Esophagus (tissue), 2 donors: ENCODE results near the gene WDR59. TPM values are rescaled to one million over a fixed set of nuclear protein-coding genes. Genes with fewer than 3 reads are reported as not detected.

ENCODE experiments used
- H3K27ac ChIP-seq, 2 donors: one replicate each; pipeline ENCODE4 v1.5.1; 2013; ENCODE audit warnings: low read depth in 2 of 2, mild to moderate bottlenecking in 2 of 2, inconsistent platforms in 1 of 2, low read length in 1 of 2, moderate library complexity in 1 of 2
- H3K27me3 ChIP-seq, 2 donors: one replicate each; pipeline ENCODE4 v1.6.1; 2013; ENCODE audit warnings: low read length in 2 of 2, control low read depth in 1 of 2, mild to moderate bottlenecking in 1 of 2; ENCODE audit not compliant: insufficient read depth in 2 of 2, control insufficient read depth in 1 of 2
- H3K36me3 ChIP-seq, 2 donors: one replicate each; pipeline ENCODE4 v1.6.1; 2013; ENCODE audit warnings: low read length in 1 of 2; ENCODE audit not compliant: control insufficient read depth in 2 of 2, insufficient read depth in 2 of 2
- H3K4me1 ChIP-seq, 2 donors: one replicate each; pipeline ENCODE4 v1.6.1; 2013; ENCODE audit warnings: low read length in 1 of 2; ENCODE audit not compliant: control insufficient read depth in 2 of 2, insufficient read depth in 2 of 2
- H3K4me3 ChIP-seq, 2 donors: one replicate each; pipeline ENCODE4 v1.5.1; 2013; ENCODE audit warnings: low read length in 2 of 2, mild to moderate bottlenecking in 2 of 2, low read depth in 1 of 2, moderate library complexity in 1 of 2
- H3K9me3 ChIP-seq, 2 donors: one replicate each; pipeline ENCODE4 v1.6.1; 2013; ENCODE audit warnings: mild to moderate bottlenecking in 2 of 2, low read depth in 1 of 2, low read length in 1 of 2, moderate library complexity in 1 of 2; ENCODE audit not compliant: control insufficient read depth in 2 of 2, insufficient read depth in 1 of 2
- WGBS, 2 donors: extraction: QIAGEN DNeasy Blood & Tissue Kit; methylation state at CpG; one replicate each; pipeline ENCODE4 v1.1.7; 2013; 5-methylcytosine and 5-hydroxymethylcytosine counted together
- polyA plus RNA-seq, 2 donors: library from polyadenylated mRNA; stranded (reverse); fragments of 200-250 nt; gene quantifications; one replicate each; pipeline ENCODE4 v1.2.3, GENCODE V29; 2013
- donor health status: healthy with polysubstance abuse.
- donor health status: Bipolar disorder and iron deficiency.

Gene WDR59
- polyA plus RNA-seq, 2 donors = 16.1 to 27.6 TPM

GRCh38 chr16:74837056-74837455 lies 147.9 kb downstream of the WDR59 start:
- H3K9me3 ChIP-seq = no peaks in the 10 kb centered on the region
- peak overlapping the region; percentile 44 to 65 for H3K27ac ChIP-seq
- peaks cover 0 to 9% of the 10 kb centered on the region in 2 donors for H3K4me1 ChIP-seq
- WGBS, 2 donors = 39 to 60% methylated on average over 4 of the region's 4 CpGs
- H3K4me3 ChIP-seq = no peak overlapping the region
- no peaks in the 10 kb centered on the region for H3K36me3 ChIP-seq
- H3K27me3 ChIP-seq = no peaks in the 10 kb centered on the region

GRCh38 chr16:74836111-74836671 lies 148.7 kb downstream of the WDR59 start:
- H3K36me3 ChIP-seq = no peaks in the 10 kb centered on the region
- H3K4me1 ChIP-seq = peaks cover 0 to 13% of the 10 kb centered on the region in 2 donors
- 73 to 75% methylated on average over 8 of the region's 8 CpGs for WGBS, 2 donors
- H3K27me3 ChIP-seq = no peaks in the 10 kb centered on the region
- no peaks in the 10 kb centered on the region for H3K9me3 ChIP-seq
- H3K4me3 ChIP-seq = no peak overlapping the region
- peak overlapping the region; percentile 65 to 77 for H3K27ac ChIP-seq

GRCh38 chr16:74832228-74832627 lies 152.7 kb downstream of the WDR59 start:
- Histone ChIP-seq H3K4me3 (no peak overlapping the region), H3K27ac (no peak overlapping the region), H3K4me1 (peaks cover 0 to 9% of the 10 kb centered on the region in 2 donors), H3K27me3 (no peaks in the 10 kb centered on the region), H3K9me3 (no peaks in the 10 kb centered on the region), H3K36me3 (no peaks in the 10 kb centered on the region)
- 72 to 74% methylated on average over 5 of the region's 5 CpGs for WGBS, 2 donors

DNA sequence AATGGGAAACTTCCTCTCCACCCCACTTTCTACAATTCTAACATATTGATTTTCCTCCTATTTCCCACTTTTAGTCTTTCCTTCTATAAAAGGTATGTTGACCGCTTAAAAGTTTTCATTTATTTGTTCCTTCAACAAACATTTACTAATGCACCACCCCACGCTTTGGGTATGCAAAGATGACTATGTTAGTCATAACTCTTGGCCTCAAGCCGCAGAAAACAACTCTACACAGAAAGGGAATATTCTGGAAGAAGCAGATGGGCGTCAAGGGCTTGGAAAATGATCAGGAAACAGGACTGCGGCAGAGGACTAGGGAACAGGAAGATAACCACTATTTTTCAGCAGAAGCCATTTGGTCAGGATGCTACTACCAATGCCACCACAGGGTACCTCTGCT lies 153.5 kb downstream of the WDR59 start:
- peaks cover 0 to 9% of the 10 kb centered on the region in 2 donors for H3K4me1 ChIP-seq
- no peaks in the 10 kb centered on the region for H3K36me3 ChIP-seq
- no peaks in the 10 kb centered on the region for H3K9me3 ChIP-seq
- peak overlapping the region; percentile 65 to 77 for H3K27ac ChIP-seq
- H3K27me3 ChIP-seq = no peaks in the 10 kb centered on the region
- WGBS, 2 donors = 49 to 76% methylated on average over 5 of the region's 5 CpGs
- H3K4me3 ChIP-seq = no peak overlapping the region

DNA sequence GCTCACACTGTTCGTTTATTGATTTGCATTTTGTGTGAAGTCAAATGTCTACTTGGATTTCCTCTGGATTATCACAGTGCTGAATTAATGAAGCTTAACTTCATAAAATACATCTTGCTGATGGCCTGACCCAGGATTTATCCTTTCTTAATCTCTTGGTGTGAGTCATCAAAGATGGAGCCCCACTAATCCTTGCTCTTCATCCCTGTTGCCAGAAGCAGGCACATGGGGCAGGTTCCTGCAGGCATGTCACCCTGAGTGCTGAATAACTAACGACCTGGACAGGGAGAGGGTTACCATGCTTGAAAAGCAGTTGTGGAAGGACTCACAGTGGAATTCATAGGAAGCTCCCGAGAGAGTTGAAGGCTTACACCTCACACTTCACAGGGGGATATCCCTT lies 154.3 kb downstream of the WDR59 start:
- peaks cover 0 to 4% of the 10 kb centered on the region in 2 donors for H3K4me1 ChIP-seq
- peak overlapping the region; percentile 40 to 77 for H3K27ac ChIP-seq
- WGBS, 2 donors = 32 to 52% methylated on average over 3 of the region's 3 CpGs

GRCh38 chr16:74829637-74830036 lies 155.3 kb downstream of the WDR59 start:
- 66 to 67% methylated on average over 5 of the region's 5 CpGs for WGBS, 2 donors
- Histone ChIP-seq H3K27me3 (no peaks in the 10 kb centered on the region), H3K4me1 (peaks cover 0 to 4% of the 10 kb centered on the region in 2 donors), H3K27ac (no peak overlapping the region), H3K9me3 (no peaks in the 10 kb centered on the region), H3K4me3 (no peak overlapping the region), H3K36me3 (no peaks in the 10 kb centered on the region)

More for the DNA sequence above, 154.3 kb downstream of the WDR59 start:
- no peaks in the 10 kb centered on the region for H3K27me3 ChIP-seq
- H3K4me3 ChIP-seq = no peak overlapping the region
- H3K9me3 ChIP-seq = no peaks in the 10 kb centered on the region
- no peaks in the 10 kb centered on the region for H3K36me3 ChIP-seq

DNA sequence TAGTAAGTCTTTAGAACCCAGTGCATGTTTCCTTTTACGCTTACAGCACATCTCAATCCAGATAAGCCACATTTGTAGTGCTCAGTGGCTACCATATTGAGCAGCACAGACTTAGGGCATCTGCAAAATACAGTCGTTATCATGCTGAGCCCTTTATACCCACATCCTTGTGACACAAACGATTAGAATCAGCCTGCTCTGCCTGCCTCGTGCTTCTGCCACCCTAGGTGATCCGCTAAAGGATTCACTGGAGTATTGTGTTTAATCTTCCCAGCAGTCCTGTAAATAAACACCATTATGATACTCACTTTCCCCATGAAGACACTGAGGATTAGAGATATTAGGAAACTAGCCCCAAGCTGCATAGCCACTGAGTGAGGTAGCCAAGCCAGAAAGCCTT lies 159.0 kb downstream of the WDR59 start:
- no peak overlapping the region for H3K4me3 ChIP-seq
- H3K9me3 ChIP-seq = no peaks in the 10 kb centered on the region
- peak overlapping the region; percentile 59 to 68 for H3K27ac ChIP-seq
- H3K27me3 ChIP-seq = no peaks in the 10 kb centered on the region
- 41 to 50% methylated on average over 5 of the region's 5 CpGs for WGBS, 2 donors
- H3K36me3 ChIP-seq = no peaks in the 10 kb centered on the region
- peaks cover 0 to 2% of the 10 kb centered on the region in 2 donors for H3K4me1 ChIP-seq

- 80 to 94% methylated on average over 3 of the region's 3 CpGs for WGBS, 2 donors
- no peak overlapping the region for H3K27ac ChIP-seq
- peaks cover 0 to 2% of the 10 kb centered on the region in 2 donors for H3K4me1 ChIP-seq
- no peaks in the 10 kb centered on the region for H3K36me3 ChIP-seq
- H3K9me3 ChIP-seq = no peaks in the 10 kb centered on the region
- H3K27me3 ChIP-seq = no peaks in the 10 kb centered on the region
- no peak overlapping the region for H3K4me3 ChIP-seq
Observed at GRCh38 chr16:74825016-74825415, 159.9 kb downstream of the WDR59 start.
